Measurements from ENCODE around the gene SYT1.
"Not testable (repeated sequence)": the region's sequence is repeated elsewhere in the genome, so short reads cannot be mapped to it uniquely, and the experiment has no call there.

Gene SYT1

GRCh38 chr12:79407671-79408622 lies 543.4 kb downstream of the SYT1 start:
- peak; percentile 9 for DNase-seq (ENCODE audit: low spot score)

- no peak for DNase-seq (ENCODE audit: low spot score)
These were observed 544.1 kb downstream of the SYT1 start for GRCh38 chr12:79408689-79409088.

- DNase-seq (ENCODE audit: low spot score): no peak
These were observed 545.0 kb downstream of the SYT1 start for GRCh38 chr12:79409562-79409961.

- no peak for DNase-seq (ENCODE audit: low spot score)
These were observed 547.2 kb downstream of the SYT1 start for GRCh38 chr12:79411791-79412190.

DNA sequence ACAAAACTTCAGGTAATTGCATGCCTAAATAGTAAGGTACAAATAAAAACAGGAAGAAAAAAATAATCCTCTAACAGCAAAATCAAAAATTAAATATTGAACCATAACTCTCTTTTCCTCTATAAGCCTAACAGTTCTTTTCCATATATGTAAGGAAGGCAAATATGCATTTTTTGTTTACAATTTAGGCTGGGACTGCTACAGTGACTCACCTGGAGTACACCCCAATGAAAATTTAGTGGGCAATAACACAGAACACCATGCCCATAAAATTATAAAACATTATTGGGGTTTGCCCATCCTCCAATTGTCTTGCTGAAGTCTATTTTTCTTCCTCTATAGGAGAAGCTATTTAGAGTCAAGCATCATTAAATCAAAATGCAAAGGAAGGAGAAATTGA lies 549.2 kb downstream of the SYT1 start:
- no peak for DNase-seq (ENCODE audit: low spot score)

GRCh38 chr12:79414252-79414651 lies 549.7 kb downstream of the SYT1 start:
- no peak for DNase-seq (ENCODE audit: low spot score)

DNA sequence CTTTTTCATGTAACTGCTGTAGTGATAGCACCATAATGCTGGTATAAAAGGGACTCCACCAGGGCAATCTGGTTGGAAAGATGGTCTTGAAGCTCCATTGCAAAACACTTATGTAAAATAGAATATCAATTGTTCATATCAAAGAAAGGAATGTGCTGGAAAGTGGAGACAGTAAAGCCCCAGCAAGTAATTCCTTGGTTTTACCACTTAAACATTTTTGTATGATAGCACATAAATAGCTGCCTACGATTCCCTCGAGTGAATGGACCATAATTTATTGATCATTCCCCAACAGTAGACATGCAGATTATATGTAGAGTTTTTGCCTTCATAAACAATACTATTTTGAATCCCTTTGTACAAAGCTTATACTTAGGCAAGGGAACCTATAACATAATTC lies 550.7 kb downstream of the SYT1 start:
- DNase-seq (ENCODE audit: low spot score): no peak

- DNase-seq (ENCODE audit: low spot score): no peak
These were observed 551.3 kb downstream of the SYT1 start for GRCh38 chr12:79415746-79416435.

DNA sequence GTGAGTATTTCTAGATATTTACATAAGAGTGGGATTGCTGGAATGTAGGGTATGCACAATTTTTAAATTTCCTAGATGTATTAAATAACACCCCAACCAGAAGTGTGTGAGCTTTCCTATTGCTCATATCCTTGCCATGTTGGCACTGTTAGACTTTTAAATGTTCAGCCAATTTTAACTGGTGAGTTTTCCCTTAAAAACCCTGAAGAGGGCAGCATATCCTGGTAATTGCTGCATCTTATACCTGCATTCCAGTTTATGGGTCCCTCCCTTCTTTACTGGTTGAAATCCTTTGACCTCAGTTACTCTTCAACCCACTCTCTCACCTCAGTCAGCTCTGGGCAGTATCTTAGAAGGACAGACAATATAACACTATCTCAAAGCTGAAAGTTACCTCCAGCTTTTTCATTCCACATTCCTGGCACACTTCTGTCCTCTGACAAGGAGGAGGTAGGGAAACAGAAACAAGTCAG lies 555.6 kb downstream of the SYT1 start:
- peak; percentile 1 for DNase-seq (ENCODE audit: low spot score)

- DNase-seq (ENCODE audit: low spot score): no peak
These were observed 556.7 kb downstream of the SYT1 start for GRCh38 chr12:79421236-79421740.

DNA sequence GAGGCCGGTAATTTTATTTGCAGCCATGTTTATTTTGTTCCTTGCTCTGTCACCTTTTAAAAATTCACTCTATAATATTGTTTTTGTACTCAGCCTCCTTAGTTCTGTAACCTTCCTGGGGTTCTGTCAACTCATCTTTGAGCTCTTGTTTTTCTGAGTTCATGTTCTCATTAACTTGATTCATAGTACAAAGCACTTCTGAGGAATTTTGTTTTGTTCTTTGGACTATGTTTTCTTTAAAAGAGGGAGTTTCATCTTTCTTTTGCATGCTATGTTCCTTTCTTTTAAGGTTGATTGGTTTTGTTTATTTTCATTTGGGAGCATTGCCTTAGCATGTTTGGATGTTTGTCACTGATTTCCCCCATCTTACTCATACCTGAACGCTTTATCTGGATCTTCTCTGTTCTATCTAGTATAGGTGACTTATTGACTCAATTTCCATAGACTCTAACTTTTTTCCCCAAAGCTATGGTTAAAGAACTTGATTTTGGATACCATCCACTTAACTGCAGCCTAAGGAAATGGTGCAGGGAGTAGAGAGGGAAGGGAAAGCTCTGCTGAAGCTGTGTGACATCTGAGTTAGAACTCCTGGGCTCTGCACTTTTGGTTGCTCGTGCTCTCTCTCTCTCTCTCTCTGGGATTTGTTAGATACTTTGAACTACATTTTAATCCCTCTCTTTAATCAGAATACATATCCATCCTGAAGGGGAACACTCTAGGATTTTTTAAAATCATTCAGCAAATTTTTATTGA lies 557.7 kb downstream of the SYT1 start:
- no peak for DNase-seq (ENCODE audit: low spot score)

DNA sequence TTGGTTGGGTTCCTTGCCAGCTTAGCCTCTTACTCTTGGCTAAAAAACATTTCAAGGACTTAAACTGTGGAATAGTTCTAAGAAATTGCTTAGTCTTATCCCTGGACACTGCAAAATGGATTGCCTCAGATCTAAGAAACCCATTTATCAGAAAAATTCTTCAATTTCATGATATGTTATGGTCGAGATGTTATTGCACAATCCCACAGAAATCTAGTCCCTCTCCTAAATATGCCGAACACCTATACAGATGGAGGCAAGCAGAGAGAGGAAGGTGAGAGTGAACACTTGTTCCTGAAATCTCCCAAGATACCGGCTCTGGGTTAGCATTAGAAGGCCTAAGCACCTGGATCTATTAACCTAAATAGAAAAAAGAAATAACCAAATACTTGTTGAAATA lies 559.0 kb downstream of the SYT1 start:
- no peak for DNase-seq (ENCODE audit: low spot score)

DNA sequence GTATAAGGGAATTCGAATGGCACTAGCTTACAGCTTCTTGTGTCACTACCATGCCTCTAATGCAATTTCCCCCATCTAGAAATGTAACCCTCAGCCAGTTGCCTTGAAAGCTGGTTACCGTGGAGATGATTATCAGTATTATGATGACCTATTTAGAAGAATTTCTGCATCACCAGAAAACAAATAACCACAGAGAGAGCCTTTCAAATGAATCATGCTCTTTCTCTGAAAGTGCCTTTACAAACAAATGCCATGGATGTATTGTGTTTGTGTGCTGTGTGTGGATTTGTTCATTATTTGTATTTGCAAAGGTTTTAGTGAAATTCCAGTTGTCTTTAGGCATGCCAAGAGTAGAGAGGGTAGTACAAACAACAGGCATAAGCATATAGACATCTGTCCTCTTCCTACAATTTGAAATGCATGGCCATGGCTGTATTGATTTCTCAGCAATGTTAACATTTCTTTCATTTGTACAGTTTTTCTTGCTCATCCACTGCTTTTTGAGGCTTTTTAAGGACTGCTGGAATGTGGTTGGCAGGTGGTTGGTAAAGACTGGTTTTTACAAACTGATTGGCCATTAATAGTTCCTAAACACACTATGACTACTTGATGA lies 559.6 kb downstream of the SYT1 start:
- no peak for DNase-seq (ENCODE audit: low spot score)

DNA sequence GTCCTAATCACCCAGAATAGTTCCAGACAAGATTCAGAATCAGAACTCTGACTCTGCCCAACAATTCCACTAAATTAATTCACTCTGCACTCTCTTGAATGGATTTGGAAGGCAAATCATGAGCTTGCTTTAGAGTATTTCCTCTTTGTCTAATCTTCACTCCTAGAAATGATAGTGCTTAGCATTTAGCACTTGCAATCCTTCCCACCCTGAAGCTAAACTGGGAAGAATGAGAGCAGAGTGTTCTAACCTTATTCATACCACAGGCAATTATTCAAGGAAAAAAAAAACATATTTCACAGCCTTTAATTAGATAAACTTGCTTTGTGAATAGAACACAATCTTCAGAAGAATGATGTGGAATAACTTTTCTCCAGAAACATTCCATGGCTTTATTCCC lies 561.5 kb downstream of the SYT1 start:
- DNase-seq (ENCODE audit: low spot score): no peak

- not testable (repeated sequence) for DNase-seq (ENCODE audit: low spot score)
These were observed 562.2 kb downstream of the SYT1 start for GRCh38 chr12:79426744-79427143.

DNA sequence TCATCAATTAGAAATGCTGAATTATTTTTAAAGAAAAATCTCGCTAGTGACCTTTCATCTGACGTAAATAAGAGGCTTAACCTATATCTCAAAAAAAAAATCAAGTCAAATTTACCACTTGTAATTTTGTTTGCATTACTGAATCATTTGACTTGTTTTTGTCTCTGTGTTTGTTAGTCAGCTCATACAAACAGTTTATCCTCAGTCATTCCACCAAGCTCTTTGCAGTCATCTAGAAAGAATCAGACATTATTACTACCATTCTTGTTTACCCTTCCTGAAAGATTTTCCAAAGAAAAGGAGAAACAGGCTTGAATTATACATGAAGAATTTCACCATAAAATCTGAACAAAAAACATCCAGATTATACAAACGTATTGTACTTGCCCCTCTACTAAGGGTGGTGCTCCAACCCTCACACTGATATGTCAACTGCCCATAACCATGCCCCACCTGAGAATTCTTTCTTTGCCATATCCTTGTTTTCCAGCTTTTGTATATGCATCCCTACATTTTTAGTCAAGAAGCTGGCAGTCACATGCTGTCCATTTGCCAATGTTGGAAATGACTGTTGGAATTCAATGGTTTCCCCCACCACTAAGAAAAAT lies 569.0 kb downstream of the SYT1 start:
- no peak for DNase-seq (ENCODE audit: low spot score)

DNA sequence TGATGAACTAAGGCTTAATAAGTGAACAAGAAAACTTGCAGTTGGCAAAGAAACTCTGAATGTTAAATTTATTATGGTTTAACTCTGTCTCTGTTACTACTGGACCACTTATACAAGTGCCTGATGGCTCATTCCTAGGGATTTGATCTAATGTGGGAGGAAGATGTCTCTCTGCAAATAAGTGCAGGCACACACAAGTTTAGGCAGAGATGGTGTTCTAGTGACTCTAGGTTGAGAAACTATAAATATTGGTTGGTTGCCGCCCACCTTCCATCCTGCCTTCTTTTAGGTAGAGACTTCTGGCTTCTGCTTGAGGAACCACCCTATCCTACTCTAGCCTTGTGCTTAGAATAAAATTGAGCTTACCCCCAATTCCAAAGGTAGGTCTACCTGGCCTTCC lies 570.0 kb downstream of the SYT1 start:
- DNase-seq (ENCODE audit: low spot score): no peak

GRCh38 chr12:79435742-79436141 lies 571.2 kb downstream of the SYT1 start:
- no peak for DNase-seq (ENCODE audit: low spot score)

DNA sequence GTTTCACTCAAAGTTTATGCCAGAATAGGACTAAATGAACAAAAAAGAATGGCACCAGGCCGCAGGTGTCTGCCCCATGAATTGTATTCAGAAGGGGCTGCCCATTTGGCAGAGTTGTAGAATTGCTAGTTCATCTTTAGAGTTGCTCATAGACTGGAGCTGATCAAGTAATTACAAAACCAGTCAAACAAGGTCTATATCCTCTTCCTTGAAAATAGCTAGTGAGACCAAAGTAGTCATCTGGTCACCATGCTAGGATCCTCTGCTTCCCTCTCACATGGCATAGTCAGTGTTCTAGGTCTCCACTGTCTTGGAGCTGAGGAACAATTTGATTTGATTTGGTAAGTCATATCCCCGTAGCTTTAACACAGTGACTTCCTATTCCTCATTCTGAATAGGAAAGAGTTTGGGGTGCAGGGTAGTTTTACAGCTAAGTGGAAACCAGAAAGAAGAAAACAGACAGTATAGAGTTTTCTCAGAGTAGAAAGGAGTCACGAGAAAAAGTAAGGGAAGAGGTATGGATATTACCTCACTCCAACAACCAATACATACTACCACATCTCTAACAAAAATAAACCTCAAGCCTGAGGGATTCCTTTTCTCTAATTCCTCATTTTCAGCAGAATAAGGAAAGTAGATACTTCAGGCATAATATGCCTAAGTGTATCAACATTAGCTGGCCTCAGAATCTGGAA lies 574.1 kb downstream of the SYT1 start:
- DNase-seq (ENCODE audit: low spot score): no peak

- no peak for DNase-seq (ENCODE audit: low spot score)
These were observed 574.7 kb downstream of the SYT1 start for GRCh38 chr12:79439175-79439825.

All from activated CD4-positive, alpha-beta T cell treated with anti-CD3 and anti-CD28 coated beads, Interleukin-2, Interleukin-4, amounts not matched to agents 100 ng/mL and 50 ng/mL, durations not matched to agents 16 hours and 8 hours (primary cell).